ENCODE results near the gene C2CD4B.

C2CD4B gene

DNA sequence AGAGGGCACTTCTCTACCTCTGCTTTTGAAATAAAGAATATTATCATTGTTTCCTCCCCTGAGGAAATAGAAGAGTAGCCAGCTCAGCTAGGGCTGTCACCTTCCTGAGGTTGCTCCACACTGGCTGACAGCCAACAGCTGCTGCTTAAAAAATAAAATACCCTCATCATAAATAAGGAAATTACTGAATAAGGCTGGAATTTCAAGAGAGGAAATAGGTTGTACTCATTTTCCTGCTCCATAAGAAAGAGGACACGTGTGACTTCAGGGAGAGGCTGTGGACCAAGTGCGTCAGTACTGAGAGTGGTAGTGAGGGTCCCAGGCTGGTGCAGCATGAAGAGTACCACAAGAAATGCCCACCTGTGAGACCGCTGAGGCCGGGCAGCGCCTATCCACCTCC, 8.1 kb upstream of the C2CD4B start:
- TF ChIP-seq, protein P1, sequence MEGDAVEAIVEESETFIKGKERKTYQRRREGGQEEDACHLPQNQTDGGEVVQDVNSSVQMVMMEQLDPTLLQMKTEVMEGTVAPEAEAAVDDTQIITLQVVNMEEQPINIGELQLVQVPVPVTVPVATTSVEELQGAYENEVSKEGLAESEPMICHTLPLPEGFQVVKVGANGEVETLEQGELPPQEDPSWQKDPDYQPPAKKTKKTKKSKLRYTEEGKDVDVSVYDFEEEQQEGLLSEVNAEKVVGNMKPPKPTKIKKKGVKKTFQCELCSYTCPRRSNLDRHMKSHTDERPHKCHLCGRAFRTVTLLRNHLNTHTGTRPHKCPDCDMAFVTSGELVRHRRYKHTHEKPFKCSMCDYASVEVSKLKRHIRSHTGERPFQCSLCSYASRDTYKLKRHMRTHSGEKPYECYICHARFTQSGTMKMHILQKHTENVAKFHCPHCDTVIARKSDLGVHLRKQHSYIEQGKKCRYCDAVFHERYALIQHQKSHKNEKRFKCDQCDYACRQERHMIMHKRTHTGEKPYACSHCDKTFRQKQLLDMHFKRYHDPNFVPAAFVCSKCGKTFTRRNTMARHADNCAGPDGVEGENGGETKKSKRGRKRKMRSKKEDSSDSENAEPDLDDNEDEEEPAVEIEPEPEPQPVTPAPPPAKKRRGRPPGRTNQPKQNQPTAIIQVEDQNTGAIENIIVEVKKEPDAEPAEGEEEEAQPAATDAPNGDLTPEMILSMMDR (IDR thresholded peaks at IDR 0.05; ENCODE audit: extremely low read depth, missing control alignments) = no peak
- no peak for DNase-seq (ENCODE audit: low spot score)

- DNase-seq (ENCODE audit: low spot score) = no peak
- TF ChIP-seq, protein P1 (IDR thresholded peaks at IDR 0.05; ENCODE audit: extremely low read depth, missing control alignments) = no peak
These were observed 6.8 kb upstream of the C2CD4B start for GRCh38 chr15:62171882-62172281.

GRCh38 chr15:62165793-62166375, 799 bp upstream of the C2CD4B start:
- no peak for DNase-seq (ENCODE audit: low spot score)
- TF ChIP-seq, protein P1 (IDR thresholded peaks at IDR 0.05; ENCODE audit: extremely low read depth, missing control alignments) = no peak

DNA sequence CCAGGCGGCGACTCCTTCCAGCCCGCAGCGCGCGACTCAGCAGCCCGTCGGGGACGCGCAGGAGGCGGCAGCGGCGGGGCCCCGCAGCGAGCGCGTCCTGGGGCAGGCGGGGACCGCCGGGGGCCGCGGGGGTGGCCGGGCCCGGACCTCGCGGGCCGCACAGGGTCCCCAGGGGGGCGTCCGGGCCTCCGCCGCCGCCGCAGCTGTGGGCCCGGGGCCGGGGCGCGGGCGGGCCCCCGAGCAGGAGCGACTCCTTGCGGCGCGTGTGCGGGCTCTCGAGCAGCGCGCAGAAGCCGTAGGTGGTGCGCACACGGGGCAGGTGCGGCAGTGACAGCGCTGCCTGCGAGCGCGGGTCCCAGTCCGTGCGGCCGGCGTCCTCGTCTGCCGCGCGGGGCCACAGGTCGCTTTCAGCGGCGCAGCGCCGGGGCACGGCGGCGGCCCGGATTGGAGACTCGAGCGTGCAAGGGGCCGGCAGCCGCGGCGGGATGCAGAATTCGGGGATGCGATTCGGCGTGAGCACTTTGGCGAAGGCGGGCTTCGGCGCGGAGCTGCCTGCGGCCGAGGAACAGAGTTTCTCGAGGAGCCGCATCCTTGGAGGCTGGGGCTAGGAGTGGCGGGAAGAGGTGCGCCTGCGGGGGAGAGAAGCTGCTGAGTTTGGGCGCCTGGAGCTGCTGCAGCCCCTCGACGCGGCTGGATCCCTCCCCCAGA, 535 bp downstream of the C2CD4B start:
- DNase-seq (ENCODE audit: low spot score) = no peak
- TF ChIP-seq, protein P1 (IDR thresholded peaks at IDR 0.05; ENCODE audit: extremely low read depth, missing control alignments) = no peak

DNA sequence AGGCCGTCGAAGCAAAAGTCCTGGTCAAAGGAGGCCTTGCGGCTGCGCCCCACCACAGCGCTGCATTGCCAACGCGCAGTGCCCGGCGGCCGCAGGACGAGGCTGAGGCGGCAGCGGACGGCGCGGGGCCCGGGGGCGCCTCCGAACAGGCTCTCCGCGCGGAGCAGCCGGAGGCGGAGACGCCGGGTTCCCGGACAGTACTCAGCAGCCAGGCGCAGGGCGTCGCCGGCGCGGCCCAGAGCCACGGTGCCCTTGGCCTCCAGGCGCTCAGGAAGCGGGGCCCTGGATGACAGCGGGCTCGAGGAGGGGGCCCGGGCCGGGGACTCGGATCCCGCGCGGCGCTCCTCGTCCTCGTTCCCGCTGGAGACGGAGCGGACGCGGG, 1.1 kb downstream of the C2CD4B start:
- DNase-seq (ENCODE audit: low spot score) = no peak
- TF ChIP-seq, protein P1 (IDR thresholded peaks at IDR 0.05; ENCODE audit: extremely low read depth, missing control alignments) = no peak

- TF ChIP-seq, protein P1 (IDR thresholded peaks at IDR 0.05; ENCODE audit: extremely low read depth, missing control alignments) = no peak
- no peak for DNase-seq (ENCODE audit: low spot score)
These were observed 1.6 kb downstream of the C2CD4B start for GRCh38 chr15:62163397-62164013.

DNA sequence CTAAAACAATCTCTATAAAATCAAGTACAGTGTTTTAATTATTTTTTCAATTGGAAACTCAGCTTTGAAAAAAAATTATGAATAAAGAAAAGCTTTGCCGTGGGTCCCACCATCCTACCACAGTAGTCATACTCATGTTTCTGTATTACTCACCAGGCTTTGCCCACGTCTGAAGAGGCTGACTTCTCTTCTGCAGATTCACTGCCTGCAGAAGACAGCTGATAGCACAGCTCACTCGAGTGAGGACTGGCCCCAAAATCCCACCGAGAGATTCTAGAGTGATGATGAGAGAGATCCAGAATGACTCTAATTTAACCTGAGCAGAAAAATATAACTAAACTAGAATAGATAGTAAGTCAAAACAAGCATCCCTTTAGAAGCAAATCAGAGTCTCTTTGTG, 11.9 kb downstream of the C2CD4B start:
- TF ChIP-seq, protein P1 (IDR thresholded peaks at IDR 0.05; ENCODE audit: extremely low read depth, missing control alignments) = no peak
- no peak for DNase-seq (ENCODE audit: low spot score)
